Skin epidermis (tissue), 12 donors: ENCODE measurements around the gene MBOAT7.
"Not testable (repeated sequence)": the region's sequence is repeated elsewhere in the genome, so short reads cannot be mapped to it uniquely, and the experiment has no call there.

ENCODE experiments used
- H3K27ac ChIP-seq, 21 experiments: fragments of 200-600 bp; sonication (generic) in 11 of 21; one replicate each; pipeline ENCODE4 v1.5.0; 2020; ENCODE audit warnings: mild to moderate bottlenecking in 3 of 21, inconsistent platforms in 2 of 21, moderate library complexity in 2 of 21
- H3K4me3 ChIP-seq, 7 experiments: fragments of 200-600 bp; sonication (generic) in 2 of 7; one replicate each; pipeline ENCODE4 v1.5.0; 2020; ENCODE audit warnings: inconsistent platforms in 2 of 7, mild to moderate bottlenecking in 2 of 7, moderate library complexity in 1 of 7

Gene MBOAT7

DNA sequence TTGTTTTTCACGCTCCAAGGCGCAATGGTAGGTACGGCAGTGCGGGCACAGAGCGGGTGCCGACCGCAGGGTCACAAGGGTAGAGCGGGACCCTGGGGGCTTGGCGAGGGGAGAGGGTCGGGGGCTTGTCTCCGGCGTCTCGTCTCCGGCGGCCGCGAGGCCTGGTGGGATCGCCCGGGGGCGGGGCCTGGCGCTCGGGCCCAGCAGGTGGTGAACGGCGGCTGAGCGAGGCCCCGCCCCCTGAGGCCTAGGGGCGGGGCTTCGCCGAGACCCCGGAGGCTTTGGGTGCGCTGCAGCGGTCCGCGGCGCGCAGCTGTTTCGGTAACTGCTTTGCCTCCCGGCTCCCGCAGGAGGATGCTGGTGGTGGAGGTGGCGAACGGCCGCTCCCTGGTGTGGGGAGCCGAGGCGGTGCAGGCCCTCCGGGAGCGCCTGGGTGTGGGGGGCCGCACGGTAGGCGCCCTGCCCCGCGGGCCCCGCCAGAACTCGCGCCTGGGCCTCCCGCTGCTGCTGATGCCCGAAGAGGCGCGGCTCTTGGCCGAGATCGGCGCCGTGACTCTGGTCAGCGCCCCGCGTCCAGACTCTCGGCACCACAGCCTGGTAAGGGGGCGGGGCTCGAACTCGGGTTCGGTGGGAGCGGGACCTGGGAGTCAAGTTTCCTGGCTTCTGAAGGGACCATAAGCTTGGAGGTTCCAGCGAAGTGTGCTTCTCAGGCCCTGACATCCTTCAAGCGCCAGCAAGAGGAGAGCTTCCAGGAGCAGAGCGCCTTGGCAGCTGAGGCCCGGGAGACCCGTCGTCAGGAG is 1.8 kb upstream of the MBOAT7 start, which contains the start of gene TSEN34:
Gene TSEN34, plus strand, starts transcription at position 298 of the 800 bp plus-strand sequence. Its CDS starts 57 bp downstream, at position 355.
- Histone ChIP-seq H3K27ac (peak within 1 kb of the TSS; percentile 76 to 100 (median 96)), H3K4me3 (peak within 1 kb of the TSS; percentile 76 to 97 (median 86))

- H3K4me3 ChIP-seq: peak overlapping the region; percentile 76 to 97 (median 86)
- H3K27ac ChIP-seq: peak overlapping the region; percentile 76 to 100 (median 96)
Observed at GRCh38 chr19:54190503-54191010, 1.2 kb upstream of the MBOAT7 start.

DNA sequence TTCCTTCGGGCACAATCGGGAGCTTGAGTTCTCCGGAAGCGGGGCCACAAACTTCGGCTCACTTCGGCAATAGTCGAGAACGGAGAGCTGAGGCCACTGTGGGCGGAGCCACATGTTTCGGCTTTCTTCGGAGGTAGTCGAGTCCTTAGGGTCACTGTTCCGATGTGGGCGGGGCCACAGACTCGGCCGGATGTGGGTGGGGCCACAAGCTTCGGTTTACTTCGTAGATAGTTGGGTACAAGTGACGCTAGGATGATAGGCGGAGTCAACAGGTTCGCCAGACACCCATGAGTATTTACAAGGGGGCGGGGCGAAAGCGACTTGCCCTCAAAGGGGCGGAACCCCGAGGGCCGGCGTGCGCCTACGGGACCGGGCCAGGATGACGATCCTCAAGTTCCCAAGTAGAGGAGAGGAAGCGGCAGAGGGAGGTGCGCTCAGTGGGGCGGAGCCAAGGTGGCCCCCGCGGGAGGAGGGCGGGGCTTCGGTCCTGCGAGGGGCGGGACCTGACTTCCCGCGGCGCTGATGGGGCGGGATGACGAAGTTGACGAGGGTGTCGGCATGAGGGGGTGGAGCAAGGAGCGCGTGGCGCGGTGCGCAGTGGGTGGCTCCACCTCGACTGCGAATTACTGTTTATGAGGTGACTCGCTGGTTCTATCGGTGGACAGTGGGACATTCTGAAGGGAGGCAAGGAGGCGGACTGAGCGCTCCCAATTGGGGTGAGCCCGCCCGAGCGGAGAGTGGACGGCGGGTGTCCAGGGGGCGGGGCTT is 539 bp upstream of the MBOAT7 start:
- Histone ChIP-seq H3K27ac (peak overlapping the region; percentile 76 to 100 (median 96)), H3K4me3 (peak overlapping the region; percentile 45 to 97 (median 85))

- H3K27ac ChIP-seq: peak overlapping the region in 18 of 21 experiments; percentile 84 to 100 (median 95)
Observed at GRCh38 chr19:54188215-54188871, 1.0 kb downstream of the MBOAT7 start.

DNA sequence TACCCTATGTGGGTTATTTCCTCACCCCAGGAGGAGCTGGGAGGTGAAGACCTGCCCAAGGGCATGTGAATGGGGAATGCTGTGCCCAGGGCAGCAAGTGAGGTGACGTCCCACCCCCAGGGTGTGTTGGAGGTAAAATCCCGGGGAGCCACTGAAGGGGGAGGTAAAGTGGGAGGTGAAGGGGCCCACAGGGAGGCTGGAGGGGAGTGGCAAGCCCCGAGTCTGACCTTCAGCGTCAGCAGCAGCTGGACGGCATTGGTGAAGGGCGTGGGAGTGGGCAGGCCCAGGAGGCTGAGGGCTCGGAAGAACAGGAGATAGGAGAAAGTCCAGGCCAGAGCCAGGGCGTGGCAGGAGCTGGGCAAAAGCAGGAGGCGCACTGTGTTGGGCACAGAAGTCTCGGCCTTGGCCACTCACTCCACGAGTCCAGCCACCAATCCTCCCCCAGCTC is 2.4 kb downstream of the MBOAT7 start:
- H3K27ac ChIP-seq: peak overlapping the region in 1 of 21 experiments; percentile 43
- H3K4me3 ChIP-seq: no peak overlapping the region

More at GRCh38 chr19:54188215-54188871, 1.0 kb downstream of the MBOAT7 start:
- peak overlapping the region; percentile 45 to 97 (median 81) for H3K4me3 ChIP-seq

DNA sequence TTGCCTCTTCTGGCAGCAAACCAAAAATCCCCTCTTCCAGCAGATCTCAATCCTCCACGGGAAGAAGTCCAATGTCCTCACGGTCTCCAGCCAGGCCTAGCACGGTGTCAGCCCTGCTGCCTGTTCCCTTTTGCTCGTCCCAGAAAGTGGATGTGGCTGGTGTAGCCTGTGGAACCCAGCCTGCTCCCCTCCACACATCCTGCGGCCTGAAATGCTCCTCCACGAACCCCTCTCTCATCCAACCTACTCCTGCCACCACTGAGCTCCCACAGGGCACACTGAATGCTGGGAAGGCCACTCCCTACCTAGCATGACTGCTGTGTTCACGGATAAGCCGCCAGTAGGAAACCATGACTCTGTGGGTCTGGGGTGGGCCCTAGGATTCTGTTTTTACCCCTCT is 3.0 kb downstream of the MBOAT7 start:
- Histone ChIP-seq H3K27ac (peak overlapping the region in 1 of 21 experiments; percentile 43), H3K4me3 (no peak overlapping the region)

DNA sequence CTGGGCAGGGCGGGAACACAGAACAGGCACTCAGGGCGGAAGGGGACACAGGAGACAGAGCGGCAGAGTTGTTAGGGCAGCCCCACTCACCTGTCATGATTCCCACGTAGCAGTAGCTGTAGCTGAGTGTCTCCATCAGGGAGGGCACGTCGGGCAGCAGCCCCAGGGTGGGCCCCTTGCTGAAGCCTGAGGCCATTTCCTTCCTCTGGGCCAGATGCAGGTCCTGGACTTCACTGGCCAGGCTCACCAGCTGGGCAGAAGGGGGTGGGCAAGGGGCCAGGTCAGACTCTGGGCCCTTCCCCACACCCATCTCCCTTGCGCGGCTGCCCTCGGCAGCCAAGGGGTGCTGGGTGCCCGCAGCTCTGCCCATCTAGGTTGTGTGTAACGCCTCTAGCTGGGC is 5.9 kb downstream of the MBOAT7 start:
- Histone ChIP-seq H3K27ac (no peak overlapping the region), H3K4me3 (no peak overlapping the region)

DNA sequence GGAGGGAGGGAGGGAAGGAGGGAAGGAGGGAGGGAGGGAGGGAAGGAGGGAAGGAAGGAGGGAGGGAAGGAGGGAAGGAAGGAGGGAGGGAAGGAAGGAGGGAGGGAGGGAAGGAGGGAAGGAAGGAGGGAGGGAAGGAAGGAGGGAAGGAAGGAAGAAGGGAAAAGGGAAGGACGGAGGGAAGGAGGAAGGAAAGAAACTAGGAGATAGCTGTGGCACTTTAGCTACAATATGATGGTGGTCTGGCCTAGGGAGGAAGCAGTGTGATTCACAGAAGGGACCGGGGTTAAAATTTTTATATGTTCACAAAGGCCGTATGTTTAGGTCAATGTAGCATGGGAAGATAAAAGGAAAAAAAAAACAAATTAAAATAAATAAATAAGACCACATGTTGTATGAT is 7.5 kb downstream of the MBOAT7 start:
- not testable (repeated sequence) for H3K27ac ChIP-seq

GRCh38 chr19:54180691-54181091 is 8.7 kb downstream of the MBOAT7 start:
- Histone ChIP-seq H3K27ac (no peak overlapping the region), H3K4me3 (no peak overlapping the region)

More for the DNA sequence above, 7.5 kb downstream of the MBOAT7 start:
- not testable (repeated sequence) for H3K4me3 ChIP-seq

DNA sequence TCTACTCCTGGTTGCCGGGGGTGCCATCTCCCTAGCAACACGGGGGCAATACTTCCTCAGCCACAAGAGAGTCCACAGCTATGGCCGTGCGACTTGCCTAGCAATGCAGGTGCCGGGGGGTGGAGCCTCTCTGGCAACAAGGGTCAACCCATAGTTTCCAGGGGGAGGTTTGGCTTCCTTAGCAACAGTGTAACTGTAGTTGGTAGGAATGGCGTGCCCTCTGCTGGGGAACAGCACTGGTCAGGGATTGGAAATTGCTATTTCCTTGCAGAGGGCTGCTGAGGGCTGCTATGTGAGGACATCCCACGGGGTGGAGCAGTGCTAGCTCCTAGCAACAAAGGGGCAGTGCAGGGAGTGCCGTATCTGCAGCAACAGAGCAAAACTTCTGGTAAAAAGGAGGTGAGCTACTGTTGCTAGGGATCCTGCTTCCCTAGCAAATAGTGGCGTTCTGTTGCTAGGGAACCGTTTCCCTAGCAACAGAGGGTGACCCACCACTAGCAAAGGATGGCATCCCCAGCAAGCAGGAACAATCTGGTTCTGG is 9.4 kb downstream of the MBOAT7 start:
- Histone ChIP-seq H3K27ac (no peak overlapping the region), H3K4me3 (no peak overlapping the region)

- Histone ChIP-seq H3K4me3 (no peak overlapping the region), H3K27ac (no peak overlapping the region)
Observed at GRCh38 chr19:54179262-54179852, 10.0 kb downstream of the MBOAT7 start.

DNA sequence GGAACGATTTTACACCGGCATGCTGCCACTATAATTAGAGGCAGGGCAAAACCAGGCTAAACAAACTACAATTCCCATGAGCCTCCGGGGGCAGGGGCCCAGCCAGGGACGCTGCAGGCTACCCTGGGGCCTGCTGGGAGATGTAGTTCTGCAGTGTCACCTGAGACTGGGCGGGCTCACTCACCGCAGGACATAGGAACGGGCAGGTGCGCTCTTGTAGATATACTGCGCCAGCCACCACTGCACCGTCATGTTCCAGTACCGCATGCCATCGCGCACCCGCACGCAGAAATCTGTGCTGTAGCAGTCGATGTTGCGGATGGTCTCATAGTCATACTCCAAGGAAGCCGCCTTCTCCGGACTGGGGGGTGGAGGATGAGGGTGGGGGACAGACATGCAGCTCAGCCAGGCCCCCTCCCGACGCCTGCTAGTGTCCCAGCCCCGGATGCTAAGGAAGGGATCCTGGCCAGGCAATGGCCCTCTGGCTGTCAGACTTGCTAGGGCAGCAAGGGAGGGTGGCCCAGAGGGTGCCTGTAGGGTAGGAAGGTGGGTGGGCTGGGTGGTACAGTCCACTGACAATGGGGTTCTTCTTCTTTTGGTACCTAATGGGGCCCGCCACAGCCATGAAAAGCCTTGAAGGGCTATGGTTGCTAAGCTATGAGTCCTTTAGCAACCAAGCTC is 10.7 kb downstream of the MBOAT7 start:
- Histone ChIP-seq H3K27ac (no peak overlapping the region), H3K4me3 (no peak overlapping the region)

DNA sequence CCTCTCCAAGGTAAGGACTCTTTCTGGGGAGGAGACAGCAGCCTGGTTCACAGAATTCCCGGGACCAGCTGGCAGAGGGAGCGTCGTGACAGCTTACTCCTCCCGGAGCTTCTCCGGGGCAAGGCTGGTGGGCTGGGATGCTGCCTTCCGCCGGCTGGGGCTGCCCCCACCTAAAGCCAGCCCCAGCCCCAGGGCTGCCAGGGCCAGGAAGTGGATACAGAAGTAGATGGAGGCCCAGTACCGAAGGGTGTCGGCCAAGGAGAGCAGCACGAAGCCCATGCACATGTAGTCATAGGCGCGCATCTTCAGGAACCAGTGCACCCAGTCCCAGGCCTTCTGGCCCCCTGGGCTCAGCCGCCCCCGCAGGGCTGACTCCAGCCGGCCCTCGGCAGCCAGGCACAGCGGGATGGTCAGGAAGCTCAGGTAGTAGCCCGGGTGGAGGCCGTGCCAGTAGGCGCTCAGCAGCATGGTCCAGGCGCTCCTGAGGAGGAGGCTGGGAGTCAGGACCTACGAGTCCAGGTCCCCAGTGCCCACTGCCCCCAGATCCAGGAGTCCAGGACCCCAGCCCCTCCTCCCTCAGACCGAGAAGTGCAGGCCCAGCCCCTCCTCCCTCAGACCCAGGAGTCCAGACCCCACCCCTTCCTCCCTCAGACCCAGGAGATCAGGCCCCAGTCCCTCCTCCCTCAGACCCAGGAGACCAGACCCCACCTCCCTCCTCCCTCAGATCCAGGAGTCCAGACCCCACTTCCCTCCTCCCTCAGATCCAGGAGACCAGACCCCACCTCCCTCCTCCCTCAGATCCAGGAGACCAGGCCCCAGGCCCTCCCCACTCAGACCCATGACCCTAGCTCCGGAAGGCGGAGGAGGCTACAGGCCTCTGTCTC is 15.2 kb downstream of the MBOAT7 start:
- peak overlapping the region in 1 of 21 experiments; percentile 26 for H3K27ac ChIP-seq

GRCh38 chr19:54173359-54173699 is 16.1 kb downstream of the MBOAT7 start:
- Histone ChIP-seq H3K27ac (peak overlapping the region in 2 of 21 experiments; percentile 26 to 67), H3K4me3 (peak overlapping the region in 2 of 7 experiments; percentile 36 to 37)

More for the DNA sequence above, 15.2 kb downstream of the MBOAT7 start:
- H3K4me3 ChIP-seq: no peak overlapping the region

- peak within 1 kb of the TSS in 10 of 21 experiments; percentile 3 to 78 (median 48) for H3K27ac ChIP-seq
- peak within 1 kb of the TSS in 3 of 7 experiments; percentile 2 to 37 (median 36) for H3K4me3 ChIP-seq
Observed at GRCh38 chr19:54172471-54173358, 16.7 kb downstream of the MBOAT7 start, which contains the start of gene TMC4. TMC4 (minus strand) TSS chr19:54173160; CDS start chr19:54173117, 43 bp downstream.

GRCh38 chr19:54171736-54172431 is 17.5 kb downstream of the MBOAT7 start:
- peak overlapping the region in 1 of 21 experiments; percentile 11 for H3K27ac ChIP-seq
- peak overlapping the region in 1 of 7 experiments; percentile 10 for H3K4me3 ChIP-seq
